ENCODE results near the gene SUMO2. TPM values are rescaled to one million over a fixed set of nuclear protein-coding genes. Genes with fewer than 3 reads are reported as not detected.

SUMO2 gene
- total and polyA plus RNA-seq, 9 of the 15 experiments (the other 6 are each of a cell fraction or from before 2014, with no cell fraction given), result 157 to 733 (median 419) TPM

- peaks cover 17% of the 10 kb centered on the region; the same call in 2 of the 3 replicates for H3K36me3 ChIP-seq (ENCODE audit: control insufficient read depth, insufficient read depth, low read length)
- no peaks in the 10 kb centered on the region for H3K9me3 ChIP-seq (replicated peaks; ENCODE audit: control insufficient read depth, insufficient read depth, low read depth, low read length)
- peaks cover 24 to 28% of the 10 kb centered on the region in 2 experiments for H3K4me1 ChIP-seq (replicated peaks in 1 of 2; ENCODE audit: control insufficient read depth in 2 of 2, insufficient read depth in 2 of 2, low read length in 2 of 2)
- peak; percentile 67 to 91 (median 76) for DNase-seq (ENCODE audit: extremely low read depth in 1 of 4, low spot score in 3 of 4)
- peak; percentile 93 for FAIRE-seq
- peak overlapping the region; percentile 68 to 87 for H3K9ac ChIP-seq (ENCODE audit: insufficient read depth in 1 of 2, low read depth in 2 of 2, low read length in 2 of 2)
- BruUV-seq (replicated peaks), result TSS peak; percentile 45
- POLR2A ChIA-PET, result interaction anchor here (0.5 to 7.6 kb wide), 22 partner anchors 9 to 1945 kb away, joined by 3 to 58 read pairs (median 3); partner anchors contain the start of genes ARMC7, JPT1, MIF4GD and SUMO2
- no peaks in the 10 kb centered on the region for H4K20me1 ChIP-seq (replicated peaks; ENCODE audit: control insufficient read depth, insufficient read depth, low read length)
- ATAC-seq, result peak; percentile 92
- H3K27ac ChIP-seq (ENCODE audit: extremely low read depth, low read depth, low read length), result peak overlapping the region; percentile 85
- H3K79me2 ChIP-seq (ENCODE audit: control insufficient read depth, insufficient read depth, low read length), result peaks cover 22% of the 10 kb centered on the region; the same call in 2 of the 3 replicates
- H3K27me3 ChIP-seq (ENCODE audit: control insufficient read depth in 2 of 2, insufficient read depth in 2 of 2, low read length in 2 of 2), result no peaks in the 10 kb centered on the region
- H2AFZ ChIP-seq (ENCODE audit: low read depth, low read length), result peak overlapping the region; percentile 83
- H3K4me3 ChIP-seq, result no peak overlapping the region
- no peaks in the 10 kb centered on the region for H3K9me1 ChIP-seq (ENCODE audit: control insufficient read depth, insufficient read depth, low read length)
- WGBS (ENCODE audit: insufficient coverage, low coverage, missing lambda C conversion rate), result 19% methylated on average over 19 of the region's 19 CpGs
- CTCF ChIA-PET (ENCODE audit: low intra/inter-chr PET ratio), result no interaction called here
- intact Hi-C loops (cut with micrococcal nuclease), result no loop called here
- in situ Hi-C loops (cut with MboI), result no loop called here
- peak overlapping the region; percentile 72 for H3K4me2 ChIP-seq (ENCODE audit: insufficient read depth, low read length)
- TF ChIP-seq ELF2 (CRISPR knock-in tag; IDR thresholded peaks at IDR 0.05) (no peak), HIVEP1 (CRISPR knock-in tag; IDR thresholded peaks at IDR 0.05) (0 out of 2 replicates have a peak, but pooled peaks have one; percentile 45), HDAC1 (IDR thresholded peaks at IDR 0.05) (peak in 1 of 2 experiments; percentile 70; a peak in 2 of 4 replicates), ZNF124 (CRISPR knock-in tag; IDR thresholded peaks at IDR 0.05) (no peak), RBM14 (IDR thresholded peaks at IDR 0.05; ENCODE audit: borderline replicate concordance, insufficient read depth, low read depth, low read length) (no peak), ASH1L (IDR thresholded peaks at IDR 0.05; ENCODE audit: borderline replicate concordance, low read depth, partially characterized antibody) (no peak), CHD4 (IDR thresholded peaks at IDR 0.05; ENCODE audit: insufficient read depth, insufficient replicate concordance, low read depth, low read length, poor library complexity, severe bottlenecking) (no peak), ZC3H8 (IDR thresholded peaks at IDR 0.05) (no peak), SIRT6 (IDR thresholded peaks at IDR 0.05; ENCODE audit: low read depth, low read length) (no peak), EHMT2 (IDR thresholded peaks at IDR 0.05) (peak; percentile 22; the same call in 1 of the 2 replicates), ZNF311 (CRISPR knock-in tag; IDR thresholded peaks at IDR 0.05) (peak; percentile 72; the same call in 1 of the 2 replicates), NONO (IDR thresholded peaks at IDR 0.05; ENCODE audit: low read depth in 2 of 2, low read length in 1 of 2) (peak in 1 of 2 experiments; percentile 45; a peak in 1 of 4 replicates), GTF2F1 (IDR thresholded peaks at IDR 0.05; ENCODE audit: low read depth, low read length) (no peak), GTF2E2 (tag; IDR thresholded peaks at IDR 0.05) (0 out of 2 replicates have a peak, but pooled peaks have one; percentile 36), ZNF717 (CRISPR knock-in tag; IDR thresholded peaks at IDR 0.05) (no peak), XRCC3 (IDR thresholded peaks at IDR 0.05) (no peak)
- TF ChIP-seq, protein P1, sequence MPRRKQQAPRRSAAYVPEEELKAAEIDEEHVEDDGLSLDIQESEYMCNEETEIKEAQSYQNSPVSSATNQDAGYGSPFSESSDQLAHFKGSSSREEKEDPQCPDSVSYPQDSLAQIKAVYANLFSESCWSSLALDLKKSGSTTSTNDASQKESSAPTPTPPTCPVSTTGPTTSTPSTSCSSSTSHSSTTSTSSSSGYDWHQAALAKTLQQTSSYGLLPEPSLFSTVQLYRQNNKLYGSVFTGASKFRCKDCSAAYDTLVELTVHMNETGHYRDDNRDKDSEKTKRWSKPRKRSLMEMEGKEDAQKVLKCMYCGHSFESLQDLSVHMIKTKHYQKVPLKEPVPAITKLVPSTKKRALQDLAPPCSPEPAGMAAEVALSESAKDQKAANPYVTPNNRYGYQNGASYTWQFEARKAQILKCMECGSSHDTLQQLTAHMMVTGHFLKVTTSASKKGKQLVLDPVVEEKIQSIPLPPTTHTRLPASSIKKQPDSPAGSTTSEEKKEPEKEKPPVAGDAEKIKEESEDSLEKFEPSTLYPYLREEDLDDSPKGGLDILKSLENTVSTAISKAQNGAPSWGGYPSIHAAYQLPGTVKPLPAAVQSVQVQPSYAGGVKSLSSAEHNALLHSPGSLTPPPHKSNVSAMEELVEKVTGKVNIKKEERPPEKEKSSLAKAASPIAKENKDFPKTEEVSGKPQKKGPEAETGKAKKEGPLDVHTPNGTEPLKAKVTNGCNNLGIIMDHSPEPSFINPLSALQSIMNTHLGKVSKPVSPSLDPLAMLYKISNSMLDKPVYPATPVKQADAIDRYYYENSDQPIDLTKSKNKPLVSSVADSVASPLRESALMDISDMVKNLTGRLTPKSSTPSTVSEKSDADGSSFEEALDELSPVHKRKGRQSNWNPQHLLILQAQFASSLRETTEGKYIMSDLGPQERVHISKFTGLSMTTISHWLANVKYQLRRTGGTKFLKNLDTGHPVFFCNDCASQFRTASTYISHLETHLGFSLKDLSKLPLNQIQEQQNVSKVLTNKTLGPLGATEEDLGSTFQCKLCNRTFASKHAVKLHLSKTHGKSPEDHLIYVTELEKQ (CRISPR knock-in tag; IDR thresholded peaks at IDR 0.05), result no peak
- TF ChIP-seq, protein P2, sequence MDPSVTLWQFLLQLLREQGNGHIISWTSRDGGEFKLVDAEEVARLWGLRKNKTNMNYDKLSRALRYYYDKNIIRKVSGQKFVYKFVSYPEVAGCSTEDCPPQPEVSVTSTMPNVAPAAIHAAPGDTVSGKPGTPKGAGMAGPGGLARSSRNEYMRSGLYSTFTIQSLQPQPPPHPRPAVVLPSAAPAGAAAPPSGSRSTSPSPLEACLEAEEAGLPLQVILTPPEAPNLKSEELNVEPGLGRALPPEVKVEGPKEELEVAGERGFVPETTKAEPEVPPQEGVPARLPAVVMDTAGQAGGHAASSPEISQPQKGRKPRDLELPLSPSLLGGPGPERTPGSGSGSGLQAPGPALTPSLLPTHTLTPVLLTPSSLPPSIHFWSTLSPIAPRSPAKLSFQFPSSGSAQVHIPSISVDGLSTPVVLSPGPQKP (CRISPR knock-in tag; IDR thresholded peaks at IDR 0.05), result no peak
These were observed 58.5 kb downstream of the SUMO2 start for GRCh38 chr17:75124041-75124818.

All from K562 (cell line).